ENCODE measurements around the gene LBR.
"Not testable (repeated sequence)": the region's sequence is repeated elsewhere in the genome, so short reads cannot be mapped to it uniquely, and the experiment has no call there.

The LBR gene

GRCh38 chr1:225474439-225474985 is 46.7 kb upstream of the LBR start:
- Histone ChIP-seq H3K27ac (peak overlapping the region; percentile 43), H3K27me3 (peaks cover 7% of the 10 kb centered on the region), H3K4me3 (ENCODE audit: low read depth in 1 of 2, low read length in 1 of 2) (no peak overlapping the region), H3K36me3 (no peaks in the 10 kb centered on the region), H3K9me3 (no peaks in the 10 kb centered on the region), H3K4me1 (ENCODE audit: control insufficient read depth in 1 of 2, insufficient read depth in 1 of 2, low read depth in 1 of 2, low read length in 1 of 2) (peaks cover 8 to 13% of the 10 kb centered on the region in 2 experiments)
- no peak for TF ChIP-seq CTCF (IDR thresholded peaks at IDR 0.05)

- not testable (repeated sequence) for H3K4me3 ChIP-seq (ENCODE audit: low read depth in 1 of 2, low read length in 1 of 2); H3K36me3 ChIP-seq; H3K27ac ChIP-seq; H3K27me3 ChIP-seq; H3K9me3 ChIP-seq
- H3K4me1 ChIP-seq (ENCODE audit: control insufficient read depth in 1 of 2, insufficient read depth in 1 of 2, low read depth in 1 of 2, low read length in 1 of 2): peaks cover 8 to 16% of the 10 kb centered on the region in 2 experiments
Observed at GRCh38 chr1:225473676-225474438, 46.0 kb upstream of the LBR start.

- not testable (repeated sequence) for H3K9me3 ChIP-seq
Observed at GRCh38 chr1:225473266-225473665, 45.4 kb upstream of the LBR start.

GRCh38 chr1:225471453-225472301 is 43.8 kb upstream of the LBR start:
- TF ChIP-seq CTCF (IDR thresholded peaks at IDR 0.05): no peak
- peaks cover 29 to 36% of the 10 kb centered on the region in 2 experiments for H3K4me1 ChIP-seq (ENCODE audit: control insufficient read depth in 1 of 2, insufficient read depth in 1 of 2, low read depth in 1 of 2, low read length in 1 of 2)
- H3K27ac ChIP-seq: no peak overlapping the region
- no peak overlapping the region for H3K4me3 ChIP-seq (ENCODE audit: low read depth in 1 of 2, low read length in 1 of 2)
- H3K27me3 ChIP-seq: no peaks in the 10 kb centered on the region
- no peaks in the 10 kb centered on the region for H3K9me3 ChIP-seq
- no peaks in the 10 kb centered on the region for H3K36me3 ChIP-seq

More at GRCh38 chr1:225473266-225473665, 45.4 kb upstream of the LBR start:
- H3K4me3 ChIP-seq (ENCODE audit: low read depth in 1 of 2, low read length in 1 of 2); H3K36me3 ChIP-seq; H3K27me3 ChIP-seq; H3K27ac ChIP-seq: not testable (repeated sequence)
- H3K4me1 ChIP-seq (ENCODE audit: control insufficient read depth in 1 of 2, insufficient read depth in 1 of 2, low read depth in 1 of 2, low read length in 1 of 2): peaks cover 13 to 22% of the 10 kb centered on the region in 2 experiments

GRCh38 chr1:225471109-225471452 is 43.2 kb upstream of the LBR start:
- no peak for TF ChIP-seq CTCF (IDR thresholded peaks at IDR 0.05)
- no peak overlapping the region for H3K4me3 ChIP-seq (ENCODE audit: low read depth in 1 of 2, low read length in 1 of 2)
- H3K9me3 ChIP-seq: no peaks in the 10 kb centered on the region
- peaks cover 32 to 41% of the 10 kb centered on the region in 2 experiments for H3K4me1 ChIP-seq (ENCODE audit: control insufficient read depth in 1 of 2, insufficient read depth in 1 of 2, low read depth in 1 of 2, low read length in 1 of 2)
- H3K36me3 ChIP-seq: no peaks in the 10 kb centered on the region
- H3K27ac ChIP-seq: no peak overlapping the region
- no peaks in the 10 kb centered on the region for H3K27me3 ChIP-seq

GRCh38 chr1:225470211-225471108 is 42.6 kb upstream of the LBR start:
- Histone ChIP-seq H3K27me3 (no peaks in the 10 kb centered on the region), H3K4me1 (ENCODE audit: control insufficient read depth in 1 of 2, insufficient read depth in 1 of 2, low read depth in 1 of 2, low read length in 1 of 2) (peaks cover 32 to 47% of the 10 kb centered on the region in 2 experiments), H3K9me3 (no peaks in the 10 kb centered on the region), H3K36me3 (no peaks in the 10 kb centered on the region), H3K4me3 (ENCODE audit: low read depth in 1 of 2, low read length in 1 of 2) (no peak overlapping the region), H3K27ac (no peak overlapping the region)
- TF ChIP-seq CTCF (IDR thresholded peaks at IDR 0.05): no peak
